Kidney (tissue), 14 donors: ENCODE measurements around the gene TBCEL. TPM values are rescaled to one million over a fixed set of nuclear protein-coding genes. Genes with fewer than 3 reads are reported as not detected.

Experiments used
- DNase-seq, 5 donors: peaks; one replicate each; pipeline ENCODE4 v3.0.0-alpha.2; 2013 to 2020
- FAIRE-seq: peaks from 2 replicates; lab custom pipeline; 2012; peaks lifted over from hg19 to GRCh38; lab: Jason Lieb, UNC
- H3K27ac ChIP-seq, 2 donors: one replicate each; pipeline ENCODE4 v1.7.0; 2013; ENCODE audit warnings: low read depth in 2 of 2, low read length in 2 of 2, inconsistent platforms in 1 of 2
- H3K27me3 ChIP-seq: one replicate; pipeline ENCODE4 v1.7.1; 2013; ENCODE audit warnings: low read length, inconsistent platforms; ENCODE audit not compliant: control insufficient read depth, insufficient read depth
- H3K36me3 ChIP-seq, 3 donors: one replicate each; pipeline versions ENCODE4 v1.7.0 to v1.7.1; 2013; ENCODE audit warnings: low read length in 3 of 3, control low read depth in 1 of 3, inconsistent platforms in 1 of 3; ENCODE audit not compliant: insufficient read depth in 3 of 3, control insufficient read depth in 2 of 3
- H3K4me1 ChIP-seq, 3 donors: one replicate each; pipeline versions ENCODE4 v1.7.0 to v1.7.1; 2013; ENCODE audit warnings: low read length in 3 of 3, inconsistent platforms in 1 of 3, low read depth in 1 of 3; ENCODE audit not compliant: control insufficient read depth in 2 of 3, insufficient read depth in 2 of 3
- H3K4me3 ChIP-seq, 3 donors: one replicate each; pipeline versions ENCODE4 v1.7.0 to v1.8.1; 2013; ENCODE audit warnings: low read length in 3 of 3, control low read depth in 1 of 3, inconsistent platforms in 1 of 3
- H3K9ac ChIP-seq, 3 donors: one replicate each; pipeline versions ENCODE4 v1.7.0 to v1.7.1; 2013; ENCODE audit warnings: low read length in 3 of 3, control low read depth in 1 of 3, inconsistent platforms in 1 of 3
- H3K9me3 ChIP-seq, 3 donors: one replicate each; pipeline versions ENCODE4 v1.7.0 to v1.7.1; 2013; ENCODE audit warnings: low read length in 3 of 3, control low read depth in 1 of 3, inconsistent platforms in 1 of 3; ENCODE audit not compliant: control insufficient read depth in 2 of 3, insufficient read depth in 1 of 3
- intact Hi-C: fragments of 100-400 bp; cut with DNase I; formaldehyde crosslinking; loops from one replicate; pipeline ENCODE4 v1.11.1; 2022
- polyA plus RNA-seq: library from polyadenylated mRNA; stranded (reverse); fragments of 350-450 nt; fragmentation: Illumina TruSeq; extraction: RNeasy Lipid Tissue Mini Kit (QIAGEN cat#74804); gene quantifications from one replicate; pipeline ENCODE4 v1.2.3, GENCODE V29; 2014; ENCODE audit warnings: low read depth, low replicate concordance; ENCODE audit not compliant: insufficient read depth
- total RNA-seq: library from RNA; stranded (reverse); fragmentation: NEBNext Ultra II Directional; extraction: Animal tissue kit (Norgen Biotek cat#: 25700); gene quantifications from one replicate; pipeline ENCODE4 v1.2.1, GENCODE V29; 2021
- TF ChIP-seq, protein P1 (sequence below): IDR thresholded peaks from 3 replicates; pipeline ENCODE4 v1.5.1; 2012; ENCODE audit warnings: mild to moderate bottlenecking, moderate library complexity, borderline replicate concordance; ENCODE audit not compliant: insufficient read depth; ENCODE audit errors: extremely low read depth
- donor health status: control.
- donor health status: control.
- donor health status: control.
- donor health status: control.
- donor health status: control.
- donor health status: DM: yes; HTN: yes; CAD: no.
- donor health status: Normal renal cell carcinoma (clear cell type).

Gene TBCEL
- total and polyA plus RNA-seq, 2 donors from 2014 or later: 5.0 to 41.8 TPM

DNA sequence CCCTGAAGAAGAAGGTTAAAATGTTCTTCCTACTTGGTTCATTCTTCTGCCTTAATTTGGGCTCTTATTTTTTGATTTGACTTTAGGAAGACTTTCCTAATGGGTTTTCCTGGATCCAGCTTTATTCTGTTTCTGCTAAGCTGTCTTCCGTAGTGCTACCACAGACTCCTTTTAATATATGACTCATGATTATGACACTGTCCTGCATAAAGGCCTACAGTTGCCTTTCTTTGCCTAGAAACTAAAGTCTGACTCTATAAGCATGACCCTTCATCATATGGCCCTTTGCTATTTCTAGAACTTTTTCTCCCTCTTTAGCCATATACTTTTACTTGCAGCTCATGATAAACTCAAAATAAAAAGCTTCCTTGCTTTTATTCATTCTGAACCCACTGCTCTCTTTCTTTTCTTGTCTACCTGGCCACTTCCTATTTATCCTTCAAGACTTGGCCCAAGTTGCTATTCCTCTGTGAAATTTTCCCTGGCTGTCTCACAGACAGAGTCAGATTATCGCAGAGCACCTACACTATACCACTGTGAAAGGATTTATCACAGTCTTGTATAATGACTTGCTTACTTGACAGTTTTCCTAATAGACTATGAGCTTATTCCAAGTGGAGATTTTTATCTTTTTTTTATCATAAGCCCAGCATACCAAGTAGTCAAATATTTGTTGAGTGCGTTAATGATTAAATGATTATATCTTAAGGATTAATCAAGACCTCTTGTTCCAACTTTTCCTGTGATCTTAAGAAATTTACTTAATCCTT, 24.7 kb downstream of the TBCEL start:
- H3K36me3 ChIP-seq: peaks cover 3 to 12% (median 6%) of the 10 kb centered on the region in 3 donors
- TF ChIP-seq, protein P1, sequence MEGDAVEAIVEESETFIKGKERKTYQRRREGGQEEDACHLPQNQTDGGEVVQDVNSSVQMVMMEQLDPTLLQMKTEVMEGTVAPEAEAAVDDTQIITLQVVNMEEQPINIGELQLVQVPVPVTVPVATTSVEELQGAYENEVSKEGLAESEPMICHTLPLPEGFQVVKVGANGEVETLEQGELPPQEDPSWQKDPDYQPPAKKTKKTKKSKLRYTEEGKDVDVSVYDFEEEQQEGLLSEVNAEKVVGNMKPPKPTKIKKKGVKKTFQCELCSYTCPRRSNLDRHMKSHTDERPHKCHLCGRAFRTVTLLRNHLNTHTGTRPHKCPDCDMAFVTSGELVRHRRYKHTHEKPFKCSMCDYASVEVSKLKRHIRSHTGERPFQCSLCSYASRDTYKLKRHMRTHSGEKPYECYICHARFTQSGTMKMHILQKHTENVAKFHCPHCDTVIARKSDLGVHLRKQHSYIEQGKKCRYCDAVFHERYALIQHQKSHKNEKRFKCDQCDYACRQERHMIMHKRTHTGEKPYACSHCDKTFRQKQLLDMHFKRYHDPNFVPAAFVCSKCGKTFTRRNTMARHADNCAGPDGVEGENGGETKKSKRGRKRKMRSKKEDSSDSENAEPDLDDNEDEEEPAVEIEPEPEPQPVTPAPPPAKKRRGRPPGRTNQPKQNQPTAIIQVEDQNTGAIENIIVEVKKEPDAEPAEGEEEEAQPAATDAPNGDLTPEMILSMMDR: no peak

DNA sequence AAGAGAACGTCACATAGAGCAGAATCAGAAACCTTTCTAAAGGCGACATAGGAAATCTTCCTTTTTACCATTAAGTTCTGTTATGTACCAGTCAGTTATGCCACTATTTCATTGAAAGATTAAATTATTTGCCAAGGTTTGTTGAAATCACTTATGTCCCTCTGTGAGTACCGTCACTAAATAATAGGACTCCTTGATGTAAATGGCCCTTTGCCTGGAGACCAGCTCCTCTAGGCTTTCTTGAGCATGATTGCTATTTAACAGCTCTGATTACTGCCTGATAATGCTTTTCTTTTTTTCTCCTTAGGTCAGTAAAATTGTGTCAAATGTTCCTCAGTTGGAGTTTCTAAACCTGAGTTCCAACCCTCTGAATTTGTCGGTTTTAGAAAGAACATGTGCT, 29.3 kb downstream of the TBCEL start:
- peaks cover 0 to 4% (median 0%) of the 10 kb centered on the region in 3 donors for H3K4me1 ChIP-seq
- no peak for DNase-seq
- H3K27ac ChIP-seq: no peak overlapping the region
- TF ChIP-seq, protein P1: no peak
- no peak for FAIRE-seq
- H3K36me3 ChIP-seq: peaks cover 8 to 34% (median 18%) of the 10 kb centered on the region in 3 donors
- no peaks in the 10 kb centered on the region for H3K9me3 ChIP-seq
- no peak overlapping the region for H3K4me3 ChIP-seq
- intact Hi-C loops: no loop called here
- H3K9ac ChIP-seq: no peak overlapping the region
- H3K27me3 ChIP-seq: no peaks in the 10 kb centered on the region

More for the DNA sequence above, 24.7 kb downstream of the TBCEL start:
- Histone ChIP-seq H3K4me3 (no peak overlapping the region), H3K27ac (no peak overlapping the region), H3K27me3 (no peaks in the 10 kb centered on the region), H3K9me3 (no peaks in the 10 kb centered on the region), H3K9ac (no peak overlapping the region), H3K4me1 (peaks cover 0 to 4% (median 0%) of the 10 kb centered on the region in 3 donors)
- intact Hi-C loops: no loop called here
- no peak for DNase-seq
- peak; percentile 11 for FAIRE-seq

DNA sequence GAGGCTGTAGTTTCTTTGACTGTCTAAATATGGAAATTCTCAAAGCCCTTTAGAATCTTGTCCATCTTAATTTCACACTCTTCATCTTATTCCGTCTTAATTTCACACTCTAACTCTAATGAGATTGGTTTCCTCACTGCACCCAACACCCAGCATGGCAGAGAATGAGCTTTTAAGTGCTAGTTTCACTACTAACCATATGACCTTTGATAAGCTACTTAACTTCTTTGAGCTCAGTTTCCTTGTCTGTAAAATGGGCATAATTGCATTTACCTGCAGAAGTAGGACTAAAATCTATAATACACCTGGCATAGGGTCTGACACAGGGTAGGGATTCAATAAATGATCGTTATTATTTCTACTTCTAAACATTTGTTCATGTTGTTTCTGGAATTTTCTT, 30.4 kb downstream of the TBCEL start:
- intact Hi-C loops: no loop called here
- no peak for FAIRE-seq

More for the DNA sequence above, 30.4 kb downstream of the TBCEL start:
- no peak for DNase-seq
- TF ChIP-seq, protein P1: no peak
- Histone ChIP-seq H3K4me1 (no peaks in the 10 kb centered on the region), H3K27ac (no peak overlapping the region), H3K9ac (no peak overlapping the region), H3K4me3 (no peak overlapping the region), H3K9me3 (no peaks in the 10 kb centered on the region), H3K27me3 (no peaks in the 10 kb centered on the region), H3K36me3 (peaks cover 6 to 41% (median 21%) of the 10 kb centered on the region in 3 donors)
